Stomach (tissue), 8 donors: ENCODE results near the gene USP9X. TPM values are rescaled to one million over a fixed set of nuclear protein-coding genes. Genes with fewer than 3 reads are reported as not detected.

Experiments
- polyA plus RNA-seq, 3 donors: library from polyadenylated mRNA; stranded (reverse); fragments of 200-250 nt; gene quantifications; one replicate each; pipeline ENCODE4 v1.2.3, GENCODE V29; 2013
- total RNA-seq, 5 donors: library from RNA; depleted of rRNA; stranded (reverse); fragments of >200 nt; gene quantifications; one replicate each; pipeline versions ENCODE4 v1.1.0 to v1.2.3, GENCODE V29; 2014 to 2016
- donor health status: healthy with polysubstance abuse.
- donor health status: Bipolar disorder and iron deficiency.
- donor health status: healthy.

Gene USP9X
- total and polyA plus RNA-seq, 8 donors, result 6.5 to 252 (median 52.6) TPM

Other genes starting within 250 kb of the USP9X start
- gene DDX3X, start 248.7 kb downstream of the USP9X start, total RNA-seq, result 100 to 1,000 TPM in 4 of 5 donors, 10 to 100 TPM in 1; 74.7 to 434 (median 142) TPM
- gene DDX3X, start 248.7 kb downstream of the USP9X start, polyA plus RNA-seq, result 10 to 100 TPM; 38.3 to 86.9 (median 61.8) TPM